GM12878 (cell line): ENCODE data around the gene IL1RAP. TPM values are rescaled to one million over a fixed set of nuclear protein-coding genes. Genes with fewer than 3 reads are reported as not detected.

Source experiments
- ATAC-seq: fragments of 200-7000 bp; cut with Tn5 transposase; 3 replicates; pipeline ENCODE4 v1.9.1; 2020; ENCODE audit warnings: mild to moderate bottlenecking, moderate library complexity
- BruUV-seq: library from RNA; stranded (reverse); fragments of 400-500 nt; replicated peaks from 2 replicates; lab custom pipeline; 2021; lab: Mats Ljungman, UMichigan
- CTCF ChIA-PET: fragments of 300-600 bp; sonication (Branson Sonifier 250); formaldehyde crosslinking; extraction: SDS; loops from one replicate; lab custom pipeline; 2021; ENCODE audit warnings: inconsistent platforms; lab: Yijun Ruan, JAX
- POLR2A ChIA-PET: fragments of 350-600 bp; formaldehyde crosslinking; extraction: SDS; loops from one replicate; lab custom pipeline; 2021; ENCODE audit warnings: inconsistent platforms; lab: Charles Lee
- RAD21 ChIA-PET: fragments of 300-600 bp; sonication (Branson Sonifier 250); formaldehyde crosslinking; loops from one replicate; lab custom pipeline; 2023; ENCODE audit warnings: antibody characterized with exemption; ENCODE audit not compliant: unreplicated experiment; lab: Charles Lee
- SMC1A ChIA-PET: fragments of 300-600 bp; sonication (Branson Sonifier 250); formaldehyde crosslinking; loops from one replicate; lab custom pipeline; 2023; ENCODE audit not compliant: unreplicated experiment, uncharacterized antibody; lab: Charles Lee
- DNase-seq: peaks from one replicate; pipeline ENCODE4 v3.0.0-alpha.2; 2011; ENCODE audit warnings: low read depth, low spot score
- FAIRE-seq: peaks from 3 replicates; lab custom pipeline; 2011; peaks lifted over from hg19 to GRCh38; lab: Jason Lieb, UNC
- H2AFZ ChIP-seq: 2 replicates; pipeline ENCODE4 v1.6.0; 2011; ENCODE audit warnings: low read depth, low read length, control low read depth; ENCODE audit not compliant: control insufficient read depth
- H3K27ac ChIP-seq: 2 replicates; pipeline ENCODE4 v1.5.1; 2011; ENCODE audit warnings: control low read depth; ENCODE audit not compliant: control insufficient read depth, insufficient read depth
- H3K27me3 ChIP-seq, 2 experiments: replicated peaks in 1 of 2; 2 replicates each; pipeline versions ENCODE4 v1.6.0 to v1.6.1; 2011; ENCODE audit warnings: low read length in 1 of 2; ENCODE audit not compliant: control insufficient read depth in 2 of 2, insufficient read depth in 2 of 2
- H3K36me3 ChIP-seq, 2 experiments: 2 replicates each; pipeline ENCODE4 v1.5.1; 2011; ENCODE audit warnings: low read length in 1 of 2; ENCODE audit not compliant: control insufficient read depth in 2 of 2, insufficient read depth in 2 of 2
- H3K4me1 ChIP-seq: 2 replicates; pipeline ENCODE4 v1.6.1; 2011; ENCODE audit warnings: mild to moderate bottlenecking, low read length, moderate library complexity, mixed read lengths; ENCODE audit not compliant: control insufficient read depth, insufficient read depth
- H3K4me2 ChIP-seq: 2 replicates; pipeline ENCODE4 v1.6.0; 2011; ENCODE audit warnings: control low read depth; ENCODE audit not compliant: control insufficient read depth, insufficient read depth
- H3K4me3 ChIP-seq: fragments of 200-600 bp; sonication (generic); 2 replicates; pipeline ENCODE4 v1.5.1; 2016
- H3K79me2 ChIP-seq: 2 replicates; pipeline ENCODE4 v1.6.0; 2011; ENCODE audit warnings: low read length; ENCODE audit not compliant: control insufficient read depth, insufficient read depth
- H3K9ac ChIP-seq: 2 replicates; pipeline ENCODE4 v1.8.0; 2011; ENCODE audit warnings: low read length, control low read depth, mixed read lengths; ENCODE audit not compliant: control insufficient read depth, insufficient read depth
- H3K9me3 ChIP-seq: replicated peaks from 3 replicates; pipeline ENCODE4 v1.5.1; 2011; ENCODE audit warnings: mild to moderate bottlenecking, low read length; ENCODE audit not compliant: control insufficient read depth, insufficient read depth
- H4K20me1 ChIP-seq: 2 replicates; pipeline ENCODE4 v1.6.0; 2011; ENCODE audit not compliant: control insufficient read depth, insufficient read depth
- ATF7 ChIP-seq: fragments of 450-650 bp; IDR thresholded peaks from 2 replicates; pipeline ENCODE4 v1.6.1; 2016; ENCODE audit warnings: low read depth, mild to moderate bottlenecking
- BRCA1 ChIP-seq: IDR thresholded peaks from 2 replicates; pipeline ENCODE4 v1.6.1; 2011; ENCODE audit warnings: low read depth, low read length, improper control_type of control experiment
- CUX1 ChIP-seq: IDR thresholded peaks from 2 replicates; pipeline ENCODE4 v1.6.1; 2012; ENCODE audit warnings: improper control_type of control experiment, low read depth, low read length; ENCODE audit not compliant: insufficient replicate concordance
- E2F8 ChIP-seq: fragments of 450-650 bp; IDR thresholded peaks from 2 replicates; pipeline ENCODE4 v1.6.1; 2018; ENCODE audit warnings: mild to moderate bottlenecking, low read depth, moderate library complexity; ENCODE audit not compliant: partially characterized antibody
- ELK1 ChIP-seq: IDR thresholded peaks from 2 replicates; pipeline ENCODE4 v1.6.1; 2012; ENCODE audit warnings: low read depth, low read length, improper control_type of control experiment
- ETV6 ChIP-seq, 2 experiments: fragments of 450-650 bp in 1 of 2; IDR thresholded peaks in 1 of 2; conservative IDR thresholded peaks in 1 of 2; 2 replicates each; pipeline ENCODE4 v1.6.1; 2014; ENCODE audit warnings: antibody characterized with exemption in 1 of 2, borderline replicate concordance in 1 of 2, low read depth in 1 of 2, mild to moderate bottlenecking in 1 of 2, moderate library complexity in 1 of 2
- HDGF ChIP-seq: fragments of 450-650 bp; IDR thresholded peaks from 2 replicates; pipeline ENCODE4 v1.6.1; 2016; ENCODE audit warnings: antibody characterized with exemption
- IRF5 ChIP-seq: fragments of 450-650 bp; IDR thresholded peaks from 2 replicates; pipeline ENCODE4 v1.6.1; 2017; ENCODE audit warnings: borderline replicate concordance
- NFXL1 ChIP-seq: fragments of 450-650 bp; IDR thresholded peaks from 2 replicates; pipeline ENCODE4 v1.6.1; 2017; ENCODE audit warnings: antibody characterized with exemption, mild to moderate bottlenecking, borderline replicate concordance
- POLR2AphosphoS5 ChIP-seq: IDR thresholded peaks from 2 replicates; pipeline ENCODE4 v1.6.1; 2011; ENCODE audit warnings: mild to moderate bottlenecking, low read length, inconsistent platforms
- SREBF1 ChIP-seq: IDR thresholded peaks from 2 replicates; pipeline ENCODE4 v1.6.1; 2012; ENCODE audit warnings: mild to moderate bottlenecking, low read length
- STAT3 ChIP-seq: IDR thresholded peaks from 2 replicates; pipeline ENCODE4 v1.6.1; 2011; ENCODE audit warnings: low read depth, low read length, improper control_type of control experiment
- TCF3 ChIP-seq: IDR thresholded peaks from 2 replicates; pipeline ENCODE4 v1.6.1; 2012; ENCODE audit warnings: low read depth, mild to moderate bottlenecking, low read length, borderline replicate concordance; ENCODE audit not compliant: insufficient read depth
- ZNF207 ChIP-seq: fragments of 450-650 bp; IDR thresholded peaks from 2 replicates; pipeline ENCODE4 v1.6.1; 2014; ENCODE audit warnings: antibody characterized with exemption, mild to moderate bottlenecking, borderline replicate concordance
- WGBS: methylation state at CpG from one replicate; pipeline ENCODE4 v1.1.6; 2016; ENCODE audit warnings: low lambda C conversion rate; ENCODE audit not compliant: insufficient replicate concordance, insufficient coverage; ENCODE audit errors: missing lambda C conversion rate; 5-methylcytosine and 5-hydroxymethylcytosine counted together
- in situ Hi-C: fragments of 300-500 bp; cut with MboI; formaldehyde crosslinking; loops from 9 replicates; pipeline ENCODE4 v1.14.3; 2018; ENCODE audit warnings: mixed read lengths
- intact Hi-C: fragments of 100-400 bp; cut with micrococcal nuclease; formaldehyde crosslinking; loops from one replicate; pipeline ENCODE4 v1.14.2; 2022; ENCODE audit not compliant: unreplicated experiment
- polyA plus RNA-seq, 11 experiments: library from polyadenylated mRNA; depleted of rRNA in 4 of 11; unstranded in 6 of 11; stranded (reverse) in 5 of 11; fragments of >200 nt; fragmentation: Nextera tagmentation in 4 of 11; fragmentation: Illumina TruSeq in 1 of 11; extraction: Ambion mirVana in 4 of 11; extraction: Trizol in 1 of 11; gene quantifications; 1 replicate in 1 of 11; 2 replicates in 10 of 11; pipeline versions ENCODE4 v1.2.1 to v1.2.3, GENCODE V29; 2011 to 2016; ENCODE audit warnings: inconsistent platforms in 2 of 11, missing spikeins in 2 of 11, low read depth in 1 of 11
- total RNA-seq, 4 experiments: library from RNA; depleted of rRNA in 3 of 4; stranded (reverse); fragments of >200 nt in 3 of 4; fragmentation: Illumina TruSeq in 1 of 4; extraction: Trizol in 1 of 4; gene quantifications; 2 replicates each; pipeline versions ENCODE4 v1.2.1 to v1.2.3, GENCODE V29; 2013 to 2021

IL1RAP gene
- total and polyA plus RNA-seq, 10 of the 15 experiments (the other 5 are each of a cell fraction or from before 2014, with no cell fraction given): 0.17 to 1.0 (median 0.44) TPM; not detected in 1

GRCh38 chr3:190516416-190516815 is 2.5 kb downstream of the IL1RAP start:
- ATAC-seq (no peak), DNase-seq (no peak), FAIRE-seq (no peak)
- no peaks in the 10 kb centered on the region for H4K20me1 ChIP-seq
- H2AFZ ChIP-seq: no peak overlapping the region
- no peaks in the 10 kb centered on the region; the same call in 2 of the 3 replicates for H3K9me3 ChIP-seq
- H3K4me3 ChIP-seq: no peak overlapping the region
- ChIA-PET CTCF (no interaction called here), SMC1A (no interaction called here), POLR2A (no interaction called here), RAD21 (no interaction called here)
- no peaks in the 10 kb centered on the region for H3K79me2 ChIP-seq
- H3K4me1 ChIP-seq: no peaks in the 10 kb centered on the region
- in situ Hi-C loops: no loop called here
- no peak overlapping the region for H3K9ac ChIP-seq
- no peak overlapping the region for H3K27ac ChIP-seq
- no TSS peak for BruUV-seq
- H3K4me2 ChIP-seq: no peak overlapping the region
- no peaks in the 10 kb centered on the region for H3K36me3 ChIP-seq
- H3K27me3 ChIP-seq: no peaks in the 10 kb centered on the region
- intact Hi-C loops: no loop called here
- WGBS: 0% methylated on average over 1 of the region's 1 CpG
- no peak for TF ChIP-seq E2F8
- no peak for TF ChIP-seq NFXL1
- no peak for TF ChIP-seq ZNF207
- no peak for TF ChIP-seq IRF5
- no peak for TF ChIP-seq POLR2AphosphoS5
- no peak for TF ChIP-seq STAT3
- TF ChIP-seq ELK1: no peak
- TF ChIP-seq SREBF1: no peak
- TF ChIP-seq ATF7: no peak
- TF ChIP-seq TCF3: no peak
- no peak for TF ChIP-seq HDGF
- no peak for TF ChIP-seq CUX1
- no peak for TF ChIP-seq ETV6 (conservative IDR thresholded peaks at IDR 0.05 in 1 of 2, IDR thresholded peaks at IDR 0.05 in 1 of 2; ENCODE audit: borderline replicate concordance in 1 of 2, low read depth in 1 of 2)
- TF ChIP-seq BRCA1: no peak
